Body of pancreas (tissue), 4 donors: ENCODE measurements around the gene ITPR2.

Experiments
- POLR2A ChIP-seq, 3 donors: fragments of 450-650 bp; IDR thresholded peaks; one replicate each; pipeline ENCODE4 v1.6.1; 2016; ENCODE audit warnings: antibody characterized with exemption in 3 of 3, mild to moderate bottlenecking in 2 of 3
- TF ChIP-seq, protein P1 (sequence below), 7 experiments: fragments of 450-650 bp in 4 of 7; fragments of 200-600 bp in 3 of 7; sonication (generic) in 3 of 7; IDR thresholded peaks; one replicate each; pipeline ENCODE4 v1.5.1; 2016 to 2019; ENCODE audit warnings: antibody characterized with exemption in 7 of 7

DNA sequence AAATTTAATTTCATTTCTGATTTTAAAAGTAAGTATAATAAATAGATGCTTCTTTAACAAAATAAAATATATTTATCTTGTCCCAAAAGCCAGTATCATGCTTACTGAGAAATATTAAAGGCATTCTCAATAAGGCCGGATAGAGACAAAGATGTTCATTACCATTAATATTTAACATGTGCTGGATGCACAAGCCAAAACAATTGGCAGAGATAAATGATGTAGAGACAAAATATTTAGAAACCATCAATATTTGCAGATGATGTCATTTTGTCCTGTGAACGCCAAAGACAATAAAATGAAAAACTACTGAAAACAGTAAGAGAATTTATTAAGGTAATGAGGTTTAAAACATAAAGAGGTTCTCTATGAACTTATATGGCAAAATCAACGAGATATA, 313.5 kb downstream of the ITPR2 start:
- TF ChIP-seq, protein P1, sequence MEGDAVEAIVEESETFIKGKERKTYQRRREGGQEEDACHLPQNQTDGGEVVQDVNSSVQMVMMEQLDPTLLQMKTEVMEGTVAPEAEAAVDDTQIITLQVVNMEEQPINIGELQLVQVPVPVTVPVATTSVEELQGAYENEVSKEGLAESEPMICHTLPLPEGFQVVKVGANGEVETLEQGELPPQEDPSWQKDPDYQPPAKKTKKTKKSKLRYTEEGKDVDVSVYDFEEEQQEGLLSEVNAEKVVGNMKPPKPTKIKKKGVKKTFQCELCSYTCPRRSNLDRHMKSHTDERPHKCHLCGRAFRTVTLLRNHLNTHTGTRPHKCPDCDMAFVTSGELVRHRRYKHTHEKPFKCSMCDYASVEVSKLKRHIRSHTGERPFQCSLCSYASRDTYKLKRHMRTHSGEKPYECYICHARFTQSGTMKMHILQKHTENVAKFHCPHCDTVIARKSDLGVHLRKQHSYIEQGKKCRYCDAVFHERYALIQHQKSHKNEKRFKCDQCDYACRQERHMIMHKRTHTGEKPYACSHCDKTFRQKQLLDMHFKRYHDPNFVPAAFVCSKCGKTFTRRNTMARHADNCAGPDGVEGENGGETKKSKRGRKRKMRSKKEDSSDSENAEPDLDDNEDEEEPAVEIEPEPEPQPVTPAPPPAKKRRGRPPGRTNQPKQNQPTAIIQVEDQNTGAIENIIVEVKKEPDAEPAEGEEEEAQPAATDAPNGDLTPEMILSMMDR (IDR thresholded peaks at IDR 0.05), result no peak
- TF ChIP-seq POLR2A (IDR thresholded peaks at IDR 0.05), result no peak
